ENCODE data around the gene MGRN1. TPM values are rescaled to one million over a fixed set of nuclear protein-coding genes. Genes with fewer than 3 reads are reported as not detected.

Gene MGRN1
- polyA plus RNA-seq, 3 donors = 3.7 to 48.2 (median 4.7) TPM

DNA sequence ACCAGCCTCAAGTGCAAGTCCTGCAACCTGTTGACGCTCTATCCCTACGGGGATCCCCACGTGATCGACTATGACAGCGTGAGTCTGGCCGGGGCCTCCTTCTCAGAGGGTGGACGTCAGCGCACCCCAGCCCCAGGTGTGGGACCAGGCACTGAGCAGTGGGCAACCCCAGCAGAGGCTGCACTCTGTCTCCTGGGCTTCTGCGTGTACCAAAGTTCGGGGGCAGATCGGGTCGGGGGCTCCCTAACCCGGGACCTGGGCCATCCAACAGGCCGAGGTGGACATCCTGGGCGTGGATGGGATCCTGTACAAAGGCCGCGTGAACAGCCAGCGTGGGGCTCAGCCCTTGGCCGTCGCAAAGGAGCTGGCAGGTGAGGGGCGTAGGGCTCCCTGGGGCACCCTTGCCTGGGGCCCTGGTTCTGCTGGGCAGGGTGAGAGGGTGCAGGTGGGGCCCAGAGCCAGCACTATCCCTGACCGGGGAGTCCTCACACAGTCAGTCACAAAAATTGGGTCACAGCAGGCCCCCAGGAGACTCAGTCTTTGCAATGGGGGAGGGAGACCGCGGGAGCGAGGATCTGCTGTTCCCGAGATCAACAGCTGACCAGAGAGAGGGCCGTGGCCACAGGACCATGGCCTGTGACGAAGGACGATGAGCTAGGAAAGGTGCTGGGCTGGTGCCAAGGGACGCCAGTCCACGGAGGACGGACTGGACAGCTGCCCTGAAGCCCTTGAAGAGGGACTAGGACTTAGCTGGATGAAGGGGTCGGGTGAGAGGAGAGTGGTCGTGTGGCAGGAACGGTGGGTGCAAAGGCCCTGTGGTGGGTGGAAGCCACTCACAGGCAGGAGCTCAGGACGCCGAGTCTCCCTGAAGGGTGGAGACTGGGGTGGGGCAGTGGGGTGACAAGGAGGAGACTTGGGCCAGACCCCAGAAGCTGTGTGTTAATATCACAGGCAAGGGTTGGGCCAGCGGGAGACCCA, 29.9 kb upstream of the MGRN1 start:
- no peaks in the 10 kb centered on the region for H4K20me1 ChIP-seq (ENCODE audit: insufficient read depth, low read length)
- no peaks in the 10 kb centered on the region for H3K27me3 ChIP-seq (ENCODE audit: control insufficient read depth in 2 of 2, insufficient read depth in 2 of 2, low read length in 2 of 2)
- intact Hi-C loops (cut with micrococcal nuclease) = no loop called here
- Mint-ChIP-seq H3K9me3 (peaks cover 0 to 2% (median 0%) of the 10 kb centered on the region in 7 donors), H3K4me1 (no peaks in the 10 kb centered on the region), H3K36me3 (no peaks in the 10 kb centered on the region), H3K4me3 (no peak overlapping the region), H3K27ac (peak overlapping the region in 2 of 7 donors; percentile 1 to 57), H3K27me3 (ENCODE audit: low read depth in 3 of 3) (peaks cover 2 to 10% (median 2%) of the 10 kb centered on the region in 3 donors)
- H3K79me2 ChIP-seq (ENCODE audit: insufficient read depth, low read length) = no peaks in the 10 kb centered on the region
- H3K4me3 ChIP-seq (replicated peaks in 1 of 3; ENCODE audit: low read depth in 2 of 3, low read length in 3 of 3) = no peak overlapping the region
- WGBS (ENCODE audit: insufficient coverage) = 95% methylated on average over 38 of the region's 38 CpGs
- H3K9me3 ChIP-seq (replicated peaks in 1 of 2; ENCODE audit: control insufficient read depth in 1 of 2, insufficient read depth in 1 of 2, low read length in 2 of 2) = no peaks in the 10 kb centered on the region
- H3K9ac ChIP-seq (ENCODE audit: insufficient read depth, low read length, poor library complexity, severe bottlenecking) = no peak overlapping the region
- TF ChIP-seq, protein P1, sequence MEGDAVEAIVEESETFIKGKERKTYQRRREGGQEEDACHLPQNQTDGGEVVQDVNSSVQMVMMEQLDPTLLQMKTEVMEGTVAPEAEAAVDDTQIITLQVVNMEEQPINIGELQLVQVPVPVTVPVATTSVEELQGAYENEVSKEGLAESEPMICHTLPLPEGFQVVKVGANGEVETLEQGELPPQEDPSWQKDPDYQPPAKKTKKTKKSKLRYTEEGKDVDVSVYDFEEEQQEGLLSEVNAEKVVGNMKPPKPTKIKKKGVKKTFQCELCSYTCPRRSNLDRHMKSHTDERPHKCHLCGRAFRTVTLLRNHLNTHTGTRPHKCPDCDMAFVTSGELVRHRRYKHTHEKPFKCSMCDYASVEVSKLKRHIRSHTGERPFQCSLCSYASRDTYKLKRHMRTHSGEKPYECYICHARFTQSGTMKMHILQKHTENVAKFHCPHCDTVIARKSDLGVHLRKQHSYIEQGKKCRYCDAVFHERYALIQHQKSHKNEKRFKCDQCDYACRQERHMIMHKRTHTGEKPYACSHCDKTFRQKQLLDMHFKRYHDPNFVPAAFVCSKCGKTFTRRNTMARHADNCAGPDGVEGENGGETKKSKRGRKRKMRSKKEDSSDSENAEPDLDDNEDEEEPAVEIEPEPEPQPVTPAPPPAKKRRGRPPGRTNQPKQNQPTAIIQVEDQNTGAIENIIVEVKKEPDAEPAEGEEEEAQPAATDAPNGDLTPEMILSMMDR (IDR thresholded peaks at IDR 0.05) = no peak
- no peak overlapping the region for H3K27ac ChIP-seq (ENCODE audit: low read depth in 1 of 2, low read length in 2 of 2)
- no peak overlapping the region for H2AFZ ChIP-seq (ENCODE audit: insufficient read depth, low read depth, low read length, poor library complexity, severe bottlenecking)
- H3K4me2 ChIP-seq (replicated peaks; ENCODE audit: extremely low read depth, low read length, poor library complexity, severe bottlenecking) = no peak overlapping the region
- no peaks in the 10 kb centered on the region for H3K4me1 ChIP-seq (ENCODE audit: control insufficient read depth in 1 of 2, insufficient read depth in 2 of 2, low read length in 2 of 2)
- no peaks in the 10 kb centered on the region for H3K36me3 ChIP-seq (replicated peaks in 1 of 2; ENCODE audit: control insufficient read depth in 1 of 2, insufficient read depth in 2 of 2, low read length in 2 of 2)
- DNase-seq = no peak

DNA sequence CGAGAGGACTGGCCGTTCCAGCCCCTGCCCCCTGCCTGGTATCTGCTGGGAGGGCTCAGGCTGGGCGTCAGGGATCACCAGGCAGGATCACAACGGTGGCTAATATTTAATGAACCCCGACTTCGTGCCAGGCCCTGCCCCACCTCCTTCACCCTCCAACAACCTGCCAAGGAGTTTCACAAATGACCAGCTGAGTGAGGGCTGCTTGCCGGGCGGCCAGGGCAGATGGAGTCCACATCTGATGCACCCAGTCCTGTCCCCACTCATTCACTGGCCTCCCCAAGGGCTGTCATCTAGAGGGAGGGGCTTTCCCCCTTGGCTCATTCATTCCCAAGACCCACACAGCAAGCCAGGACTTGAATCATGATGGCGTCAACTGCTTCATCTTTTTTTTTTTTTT, 27.5 kb upstream of the MGRN1 start:
- Histone ChIP-seq H3K79me2 (ENCODE audit: insufficient read depth, low read length) (no peaks in the 10 kb centered on the region), H3K9me3 (replicated peaks in 1 of 2; ENCODE audit: control insufficient read depth in 1 of 2, insufficient read depth in 1 of 2, low read length in 2 of 2) (no peaks in the 10 kb centered on the region), H3K27ac (ENCODE audit: low read depth in 1 of 2, low read length in 2 of 2) (no peak overlapping the region), H3K27me3 (ENCODE audit: control insufficient read depth in 2 of 2, insufficient read depth in 2 of 2, low read length in 2 of 2) (no peaks in the 10 kb centered on the region), H3K4me3 (replicated peaks in 1 of 3; ENCODE audit: low read depth in 2 of 3, low read length in 3 of 3) (no peak overlapping the region), H3K9ac (ENCODE audit: insufficient read depth, low read length, poor library complexity, severe bottlenecking) (no peak overlapping the region), H4K20me1 (ENCODE audit: insufficient read depth, low read length) (no peaks in the 10 kb centered on the region), H2AFZ (ENCODE audit: insufficient read depth, low read depth, low read length, poor library complexity, severe bottlenecking) (no peak overlapping the region), H3K4me1 (ENCODE audit: control insufficient read depth in 1 of 2, insufficient read depth in 2 of 2, low read length in 2 of 2) (no peaks in the 10 kb centered on the region), H3K36me3 (replicated peaks in 1 of 2; ENCODE audit: control insufficient read depth in 1 of 2, insufficient read depth in 2 of 2, low read length in 2 of 2) (no peaks in the 10 kb centered on the region), H3K4me2 (replicated peaks; ENCODE audit: extremely low read depth, low read length, poor library complexity, severe bottlenecking) (no peak overlapping the region)
- no peak for DNase-seq
- H3K27ac Mint-ChIP-seq = no peak overlapping the region
- peaks cover 0 to 2% (median 0%) of the 10 kb centered on the region in 7 donors for H3K9me3 Mint-ChIP-seq
- WGBS (ENCODE audit: insufficient coverage) = 100% methylated on average over 2 of the region's 9 CpGs
- intact Hi-C loops (cut with micrococcal nuclease) = no loop called here
- TF ChIP-seq, protein P1 (IDR thresholded peaks at IDR 0.05) = no peak
- no peaks in the 10 kb centered on the region for H3K36me3 Mint-ChIP-seq
- peaks cover 3% of the 10 kb centered on the region for H3K4me1 Mint-ChIP-seq
- H3K4me3 Mint-ChIP-seq = no peak overlapping the region
- H3K27me3 Mint-ChIP-seq (ENCODE audit: low read depth in 3 of 3) = peaks cover 3 to 10% (median 4%) of the 10 kb centered on the region in 3 donors

Data from CD14-positive monocyte (primary cell).